Vagina (tissue), 2 donors: ENCODE results near the gene ZNF778. TPM values are rescaled to one million over a fixed set of nuclear protein-coding genes. Genes with fewer than 3 reads are reported as not detected.

Experiments
- DNase-seq, 2 donors: peaks; one replicate each; pipeline ENCODE4 v3.0.0-alpha.2; 2017; ENCODE audit errors: extremely low spot score in 2 of 2
- H3K27ac ChIP-seq: fragments of 200-600 bp; sonication (generic); one replicate; pipeline ENCODE4 v1.5.1; 2019
- H3K27me3 ChIP-seq: fragments of 200-600 bp; sonication (generic); one replicate; pipeline ENCODE4 v1.5.1; 2019
- H3K36me3 ChIP-seq, 2 donors: fragments of 200-600 bp; sonication (generic); one replicate each; pipeline ENCODE4 v1.5.1; 2017 to 2019
- H3K4me1 ChIP-seq: fragments of 200-600 bp; sonication (generic); one replicate; pipeline ENCODE4 v1.5.1; 2019
- H3K4me3 ChIP-seq, 2 donors: fragments of 200-600 bp; sonication (generic); 1 replicate in 1 of 2; 2 replicates in 1 of 2; pipeline ENCODE4 v1.5.1; 2016 to 2019
- H3K9me3 ChIP-seq: fragments of 200-600 bp; sonication (generic); one replicate; pipeline ENCODE4 v1.5.1; 2019
- CTCF ChIP-seq, 3 experiments: fragments of 450-650 bp in 2 of 3; fragments of 200-600 bp in 1 of 3; sonication (generic) in 1 of 3; IDR thresholded peaks; one replicate each; pipeline ENCODE4 v1.5.1; 2017 to 2019; ENCODE audit warnings: antibody characterized with exemption in 3 of 3, mild to moderate bottlenecking in 2 of 3, moderate library complexity in 2 of 3
- POLR2A ChIP-seq, 2 donors: fragments of 450-650 bp; IDR thresholded peaks; one replicate each; pipeline ENCODE4 v1.6.1; 2017; ENCODE audit warnings: antibody characterized with exemption in 2 of 2, mild to moderate bottlenecking in 2 of 2, moderate library complexity in 2 of 2
- POLR2AphosphoS5 ChIP-seq, 2 donors: sonication (generic); formaldehyde crosslinking; IDR thresholded peaks; one replicate each; pipeline ENCODE4 v1.9.0; 2017; ENCODE audit warnings: antibody characterized with exemption in 2 of 2, mild to moderate bottlenecking in 2 of 2, low read depth in 1 of 2; ENCODE audit not compliant: insufficient read depth in 1 of 2
- intact Hi-C: fragments of 100-400 bp; cut with DNase I; formaldehyde crosslinking; loops from one replicate; pipeline ENCODE4 v1.15.1; 2023
- total RNA-seq: library from RNA; depleted of rRNA; stranded (reverse); fragments of >200 nt; gene quantifications from one replicate; pipeline ENCODE4 v1.2.3, GENCODE V29; 2016

The ZNF778 gene
- total RNA-seq, 1 donor from 2014 or later: 6.6 TPM

- Histone ChIP-seq H3K27ac (no peak overlapping the region), H3K27me3 (no peaks in the 10 kb centered on the region), H3K9me3 (no peaks in the 10 kb centered on the region), H3K4me1 (peaks cover 17% of the 10 kb centered on the region), H3K4me3 (no peak overlapping the region), H3K36me3 (no peaks in the 10 kb centered on the region)
- DNase-seq: no peak
- TF ChIP-seq CTCF (IDR thresholded peaks at IDR 0.05) (no peak), POLR2A (IDR thresholded peaks at IDR 0.05) (no peak), POLR2AphosphoS5 (IDR thresholded peaks at IDR 0.05; ENCODE audit: insufficient read depth in 1 of 2, low read depth in 1 of 2) (no peak)
- intact Hi-C loops: loop anchor here (5.0 kb wide), 1 partner anchor 227 kb away; no protein-coding TSS in a partner anchor
These were observed 43.3 kb upstream of the ZNF778 start for GRCh38 chr16:89174055-89174827.

- Histone ChIP-seq H3K27me3 (no peaks in the 10 kb centered on the region), H3K9me3 (no peaks in the 10 kb centered on the region), H3K4me1 (peaks cover 17% of the 10 kb centered on the region), H3K36me3 (no peaks in the 10 kb centered on the region), H3K4me3 (no peak overlapping the region), H3K27ac (no peak overlapping the region)
- TF ChIP-seq POLR2AphosphoS5 (IDR thresholded peaks at IDR 0.05; ENCODE audit: insufficient read depth in 1 of 2, low read depth in 1 of 2) (no peak), CTCF (IDR thresholded peaks at IDR 0.05) (no peak), POLR2A (IDR thresholded peaks at IDR 0.05) (no peak)
- DNase-seq: no peak
- intact Hi-C loops: loop anchor here (5.0 kb wide), 1 partner anchor 228 kb away; no protein-coding TSS in a partner anchor
These were observed 42.6 kb upstream of the ZNF778 start for GRCh38 chr16:89174877-89175276.

- peaks cover 13% of the 10 kb centered on the region for H3K4me1 ChIP-seq
- no peak for DNase-seq
- TF ChIP-seq CTCF (IDR thresholded peaks at IDR 0.05) (no peak), POLR2A (IDR thresholded peaks at IDR 0.05) (no peak), POLR2AphosphoS5 (IDR thresholded peaks at IDR 0.05; ENCODE audit: insufficient read depth in 1 of 2, low read depth in 1 of 2) (no peak)
- no peak overlapping the region for H3K4me3 ChIP-seq
- no peak overlapping the region for H3K27ac ChIP-seq
- no peaks in the 10 kb centered on the region for H3K9me3 ChIP-seq
- no peaks in the 10 kb centered on the region for H3K27me3 ChIP-seq
- H3K36me3 ChIP-seq: no peaks in the 10 kb centered on the region
- intact Hi-C loops: no loop called here
These were observed 42.0 kb upstream of the ZNF778 start for GRCh38 chr16:89175280-89176146.

- no peaks in the 10 kb centered on the region for H3K27me3 ChIP-seq
- intact Hi-C loops: no loop called here
These were observed 41.3 kb upstream of the ZNF778 start for GRCh38 chr16:89176147-89176690.

More at GRCh38 chr16:89176147-89176690, 41.3 kb upstream of the ZNF778 start:
- no peak for DNase-seq
- Histone ChIP-seq H3K4me1 (peaks cover 6% of the 10 kb centered on the region), H3K9me3 (no peaks in the 10 kb centered on the region), H3K4me3 (no peak overlapping the region), H3K36me3 (no peaks in the 10 kb centered on the region), H3K27ac (no peak overlapping the region)
- TF ChIP-seq CTCF (IDR thresholded peaks at IDR 0.05): no peak
- no peak for TF ChIP-seq POLR2AphosphoS5 (IDR thresholded peaks at IDR 0.05; ENCODE audit: insufficient read depth in 1 of 2, low read depth in 1 of 2)
